AG08396 (cell line): Measurements from ENCODE around the gene ITGB1BP2.
A peak's percentile ranks its signal among the peaks of the same experiment; 100 is the strongest.
"Not testable (repeated sequence)": the region's sequence is repeated elsewhere in the genome, so short reads cannot be mapped to it uniquely, and the experiment has no call there.

ENCODE experiments used
- DNase-seq: peaks from one replicate; pipeline ENCODE4 v3.0.0; 2012; ENCODE audit warnings: low spot score, mixed read lengths

ITGB1BP2 gene

DNA sequence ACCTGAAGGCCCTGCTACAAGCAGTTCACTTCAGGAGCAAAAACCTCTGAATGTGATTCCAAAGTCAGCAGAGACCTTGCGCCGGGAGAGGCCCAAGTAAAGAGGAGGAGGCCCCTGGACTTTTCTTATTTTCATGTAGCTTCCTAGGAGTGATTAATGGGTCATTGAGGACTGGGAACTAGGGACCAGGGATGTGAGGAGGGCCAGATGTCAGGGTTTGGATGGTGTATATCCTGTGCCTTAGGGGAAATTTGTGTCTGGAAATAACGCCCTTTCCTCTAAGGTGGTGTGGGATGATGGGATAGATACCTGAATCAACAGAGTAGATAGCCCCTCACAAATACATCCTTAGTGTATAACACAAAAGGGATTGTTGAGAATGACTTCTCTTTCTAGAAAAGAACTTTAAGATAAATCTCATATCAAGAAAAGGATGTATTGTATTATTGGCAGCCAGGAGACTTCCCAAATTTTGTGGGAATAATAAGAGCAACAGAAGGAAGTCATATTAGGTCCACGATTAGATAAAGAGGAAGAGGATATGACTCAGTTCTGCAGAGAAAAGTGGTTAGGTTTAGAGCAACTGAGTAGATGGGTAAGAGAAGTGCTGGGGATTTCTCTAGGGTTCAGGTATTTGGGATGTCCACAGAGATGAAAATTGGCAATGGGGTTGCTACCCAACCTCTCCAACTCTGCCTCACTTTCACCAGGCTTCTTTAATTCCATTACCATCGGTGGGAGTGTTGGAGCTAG is 1.1 kb downstream of the ITGB1BP2 start:
- DNase-seq, result no peak

- no peak for DNase-seq
Measured at GRCh38 chrX:71304561-71304960, 3.0 kb downstream of the ITGB1BP2 start.

- peak; percentile 24 for DNase-seq
Measured at GRCh38 chrX:71315917-71316316, 14.4 kb downstream of the ITGB1BP2 start.

DNA sequence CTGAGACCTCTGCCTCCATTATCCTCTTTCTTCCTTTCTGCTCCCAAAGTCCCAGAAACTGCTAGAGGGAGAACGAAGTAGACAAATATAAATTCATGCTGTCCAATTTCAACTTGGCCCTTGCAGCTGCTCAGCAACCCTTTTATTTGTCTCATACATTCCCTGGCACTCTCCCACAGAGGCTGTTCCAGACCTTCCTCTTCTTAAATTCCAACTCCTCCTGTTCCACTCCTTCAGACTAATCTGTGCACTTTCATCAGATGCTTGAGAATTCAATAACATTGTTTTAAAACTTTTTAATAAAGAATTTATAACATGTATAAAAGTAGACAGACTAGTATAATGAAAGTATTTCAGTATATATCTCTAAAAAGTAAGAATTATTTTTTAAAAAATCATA is 15.4 kb downstream of the ITGB1BP2 start:
- not testable (repeated sequence) for DNase-seq

- no peak for DNase-seq
Measured at GRCh38 chrX:71320126-71320525, 18.6 kb downstream of the ITGB1BP2 start.

GRCh38 chrX:71321731-71322130 is 20.2 kb downstream of the ITGB1BP2 start:
- DNase-seq, result no peak

GRCh38 chrX:71324452-71324851 is 22.9 kb downstream of the ITGB1BP2 start:
- DNase-seq, result not testable (repeated sequence)

- DNase-seq, result no peak
Measured at GRCh38 chrX:71326394-71326793, 24.8 kb downstream of the ITGB1BP2 start.

GRCh38 chrX:71349151-71349665 is 47.7 kb downstream of the ITGB1BP2 start:
- DNase-seq, result not testable (repeated sequence)

DNA sequence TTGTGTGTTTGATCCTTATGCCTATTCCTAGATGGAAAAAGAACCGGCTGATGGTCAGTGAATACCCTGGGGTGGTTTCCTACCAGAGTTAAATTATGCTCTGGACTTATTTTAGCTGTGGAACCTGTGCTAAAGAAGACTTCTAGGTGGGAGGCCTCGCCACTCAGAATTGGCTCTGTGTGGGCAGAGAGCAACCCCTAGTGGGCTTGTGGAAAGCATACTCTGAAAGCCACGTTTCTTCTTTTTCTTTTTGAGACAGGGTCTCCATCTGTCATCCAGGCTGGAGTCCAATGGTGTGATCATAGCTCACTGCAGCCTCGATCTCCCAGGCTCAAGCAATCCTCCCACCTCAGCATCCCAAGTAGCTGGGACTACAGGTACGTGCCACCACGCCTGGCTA is 48.3 kb downstream of the ITGB1BP2 start:
- not testable (repeated sequence) for DNase-seq

DNA sequence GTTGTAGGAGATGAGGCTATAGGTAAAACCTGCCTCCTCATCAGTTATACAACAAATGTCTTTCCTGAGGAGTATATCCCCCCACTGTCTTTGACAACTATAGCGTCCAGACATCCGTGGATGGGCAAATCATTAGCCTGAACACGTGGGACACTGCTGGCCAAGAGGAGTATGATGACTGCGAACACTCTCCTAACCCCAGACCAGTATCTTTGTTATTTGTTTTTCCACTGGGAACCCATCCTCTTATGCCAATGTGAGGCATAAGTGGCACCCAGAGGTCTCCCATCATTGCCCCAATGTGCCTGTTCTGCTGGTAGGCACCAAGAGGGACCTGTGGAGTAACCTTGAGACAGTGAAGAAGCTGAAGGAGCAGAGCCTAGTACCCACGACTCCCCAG is 50.9 kb downstream of the ITGB1BP2 start:
- not testable (repeated sequence) for DNase-seq
